ENCODE results near the gene MCUB. TPM values are rescaled to one million over a fixed set of nuclear protein-coding genes. Genes with fewer than 3 reads are reported as not detected.

The MCUB gene
- total RNA-seq, 1 donor from 2014 or later: 14.8 TPM

DNA sequence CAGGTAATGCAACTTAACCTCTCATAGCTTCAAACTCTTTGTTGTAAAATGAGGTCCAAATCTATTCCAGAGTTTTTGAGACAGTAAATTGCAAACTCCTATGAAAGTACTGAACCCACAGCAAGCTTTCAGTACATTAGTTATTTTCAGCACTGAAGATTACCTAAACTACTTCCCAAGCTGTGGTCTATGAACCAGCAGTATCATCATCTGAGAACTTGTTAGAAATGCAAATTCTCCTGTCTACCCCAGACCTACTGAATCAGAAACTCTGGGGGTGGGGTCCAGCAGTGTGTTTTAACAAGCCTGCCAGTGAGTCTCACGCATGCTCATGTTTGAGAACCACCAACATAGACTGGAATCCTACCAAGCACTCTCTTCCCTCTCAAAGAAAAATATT is 148.9 kb downstream of the MCUB start:
- H3K4me1 Mint-ChIP-seq (ENCODE audit: unreplicated experiment): peaks cover 2% of the 10 kb centered on the region
- H3K4me3 Mint-ChIP-seq (ENCODE audit: unreplicated experiment): no peak overlapping the region
- H3K36me3 Mint-ChIP-seq (ENCODE audit: unreplicated experiment): peaks cover 11% of the 10 kb centered on the region
- TF ChIP-seq, protein P1, sequence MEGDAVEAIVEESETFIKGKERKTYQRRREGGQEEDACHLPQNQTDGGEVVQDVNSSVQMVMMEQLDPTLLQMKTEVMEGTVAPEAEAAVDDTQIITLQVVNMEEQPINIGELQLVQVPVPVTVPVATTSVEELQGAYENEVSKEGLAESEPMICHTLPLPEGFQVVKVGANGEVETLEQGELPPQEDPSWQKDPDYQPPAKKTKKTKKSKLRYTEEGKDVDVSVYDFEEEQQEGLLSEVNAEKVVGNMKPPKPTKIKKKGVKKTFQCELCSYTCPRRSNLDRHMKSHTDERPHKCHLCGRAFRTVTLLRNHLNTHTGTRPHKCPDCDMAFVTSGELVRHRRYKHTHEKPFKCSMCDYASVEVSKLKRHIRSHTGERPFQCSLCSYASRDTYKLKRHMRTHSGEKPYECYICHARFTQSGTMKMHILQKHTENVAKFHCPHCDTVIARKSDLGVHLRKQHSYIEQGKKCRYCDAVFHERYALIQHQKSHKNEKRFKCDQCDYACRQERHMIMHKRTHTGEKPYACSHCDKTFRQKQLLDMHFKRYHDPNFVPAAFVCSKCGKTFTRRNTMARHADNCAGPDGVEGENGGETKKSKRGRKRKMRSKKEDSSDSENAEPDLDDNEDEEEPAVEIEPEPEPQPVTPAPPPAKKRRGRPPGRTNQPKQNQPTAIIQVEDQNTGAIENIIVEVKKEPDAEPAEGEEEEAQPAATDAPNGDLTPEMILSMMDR (IDR thresholded peaks at IDR 0.05): no peak
- H3K27ac Mint-ChIP-seq (ENCODE audit: unreplicated experiment): no peak overlapping the region
- no peaks in the 10 kb centered on the region for H3K9me3 Mint-ChIP-seq (ENCODE audit: unreplicated experiment)
- no peak for DNase-seq (ENCODE audit: extremely low spot score, unreplicated experiment)
- no peaks in the 10 kb centered on the region for H3K27me3 Mint-ChIP-seq (ENCODE audit: unreplicated experiment)

DNA sequence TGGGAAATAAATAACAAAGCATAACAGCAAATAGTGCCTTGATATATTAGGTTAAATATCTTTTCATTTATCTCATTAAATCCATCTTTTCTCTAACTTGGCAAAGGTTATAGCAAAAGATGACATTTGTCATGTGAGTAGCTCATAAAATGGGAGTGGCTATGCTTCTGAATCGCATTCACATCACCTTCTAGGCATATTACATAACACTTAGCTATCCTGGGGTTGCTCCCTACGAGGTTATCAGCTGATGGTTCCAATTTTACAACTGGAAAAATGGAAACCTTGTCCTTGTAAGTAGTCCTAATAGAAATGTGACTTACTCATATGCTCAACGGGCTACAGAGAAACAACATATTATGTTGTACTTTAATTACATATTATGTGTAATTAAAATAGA is 153.5 kb downstream of the MCUB start:
- H3K4me1 Mint-ChIP-seq (ENCODE audit: unreplicated experiment): no peaks in the 10 kb centered on the region
- no peak for DNase-seq (ENCODE audit: extremely low spot score, unreplicated experiment)
- no peaks in the 10 kb centered on the region for H3K27me3 Mint-ChIP-seq (ENCODE audit: unreplicated experiment)
- TF ChIP-seq, protein P1 (IDR thresholded peaks at IDR 0.05): no peak
- no peaks in the 10 kb centered on the region for H3K9me3 Mint-ChIP-seq (ENCODE audit: unreplicated experiment)
- peaks cover 33% of the 10 kb centered on the region for H3K36me3 Mint-ChIP-seq (ENCODE audit: unreplicated experiment)
- no peak overlapping the region for H3K27ac Mint-ChIP-seq (ENCODE audit: unreplicated experiment)
- no peak overlapping the region for H3K4me3 Mint-ChIP-seq (ENCODE audit: unreplicated experiment)

DNA sequence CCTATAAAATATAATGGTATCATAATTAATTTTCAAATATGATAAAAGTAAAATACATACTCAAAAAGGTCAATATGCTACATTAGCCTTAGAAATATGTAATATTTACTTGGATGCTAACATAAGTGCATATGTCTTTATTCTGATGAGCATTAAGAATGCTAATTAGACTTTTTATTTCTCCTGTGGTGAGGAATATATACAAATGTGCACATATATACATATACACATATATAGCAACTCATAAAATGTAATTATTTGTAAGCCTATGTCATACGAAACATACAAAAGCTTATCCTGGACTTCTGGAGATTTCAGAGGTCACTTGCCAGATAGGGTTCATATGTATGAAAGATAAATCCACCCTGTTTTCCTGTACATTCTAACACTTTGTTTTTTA is 158.7 kb downstream of the MCUB start:
- no peak overlapping the region for H3K27ac Mint-ChIP-seq (ENCODE audit: unreplicated experiment)
- H3K4me1 Mint-ChIP-seq (ENCODE audit: unreplicated experiment): no peaks in the 10 kb centered on the region
- no peaks in the 10 kb centered on the region for H3K27me3 Mint-ChIP-seq (ENCODE audit: unreplicated experiment)
- DNase-seq (ENCODE audit: extremely low spot score, unreplicated experiment): no peak
- TF ChIP-seq, protein P1 (IDR thresholded peaks at IDR 0.05): no peak
- H3K4me3 Mint-ChIP-seq (ENCODE audit: unreplicated experiment): no peak overlapping the region
- peaks cover 24% of the 10 kb centered on the region for H3K36me3 Mint-ChIP-seq (ENCODE audit: unreplicated experiment)
- peaks cover 5% of the 10 kb centered on the region for H3K9me3 Mint-ChIP-seq (ENCODE audit: unreplicated experiment)

DNA sequence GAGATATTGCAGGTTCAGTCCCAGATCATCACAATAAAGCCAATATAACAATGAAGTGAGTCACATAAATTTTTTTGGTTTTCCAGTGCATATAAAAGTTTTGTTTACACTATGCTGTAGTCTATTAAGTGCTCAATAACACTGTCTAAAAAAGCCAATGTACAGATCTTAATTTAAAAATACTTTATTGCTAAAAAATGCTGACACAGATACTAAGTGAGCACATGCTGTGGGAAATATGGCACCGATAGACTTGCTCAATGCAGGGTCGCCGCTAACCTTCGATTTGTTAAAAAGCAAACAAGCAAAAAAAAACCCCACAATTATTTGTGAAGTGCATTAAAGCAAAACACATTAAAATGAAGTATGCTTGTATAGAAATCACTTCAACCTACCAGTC is 159.6 kb downstream of the MCUB start:
- H3K27ac Mint-ChIP-seq (ENCODE audit: unreplicated experiment): no peak overlapping the region

DNA sequence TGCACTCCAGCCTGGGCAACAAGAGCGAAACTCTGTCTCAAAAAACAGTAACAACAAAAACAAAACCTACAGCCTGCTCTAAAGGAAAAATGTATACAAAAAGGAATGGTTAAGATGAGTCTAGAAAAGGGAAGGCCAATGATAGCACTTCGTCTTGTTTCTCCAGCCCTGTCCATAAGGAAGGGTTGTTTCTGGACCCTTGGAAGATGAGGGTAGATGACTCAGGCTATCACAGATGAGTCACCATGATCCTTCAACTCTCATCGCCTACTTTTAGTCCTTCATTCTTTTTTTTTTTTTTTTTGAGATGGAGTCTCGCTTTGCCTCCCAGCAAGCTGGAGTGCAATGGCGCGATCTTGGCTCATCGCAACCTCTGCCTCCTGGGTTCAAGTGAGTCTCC is 161.0 kb downstream of the MCUB start:
- Mint-ChIP-seq H3K9me3 (ENCODE audit: unreplicated experiment) (peaks cover 5% of the 10 kb centered on the region), H3K27ac (ENCODE audit: unreplicated experiment) (no peak overlapping the region), H3K27me3 (ENCODE audit: unreplicated experiment) (no peaks in the 10 kb centered on the region), H3K4me3 (ENCODE audit: unreplicated experiment) (no peak overlapping the region), H3K4me1 (ENCODE audit: unreplicated experiment) (no peaks in the 10 kb centered on the region), H3K36me3 (ENCODE audit: unreplicated experiment) (peaks cover 12% of the 10 kb centered on the region)
- TF ChIP-seq, protein P1 (IDR thresholded peaks at IDR 0.05): no peak
- DNase-seq (ENCODE audit: extremely low spot score, unreplicated experiment): no peak

More for the DNA sequence above, 159.6 kb downstream of the MCUB start:
- Mint-ChIP-seq H3K4me1 (ENCODE audit: unreplicated experiment) (no peaks in the 10 kb centered on the region), H3K36me3 (ENCODE audit: unreplicated experiment) (peaks cover 19% of the 10 kb centered on the region), H3K4me3 (ENCODE audit: unreplicated experiment) (no peak overlapping the region), H3K27me3 (ENCODE audit: unreplicated experiment) (no peaks in the 10 kb centered on the region), H3K9me3 (ENCODE audit: unreplicated experiment) (peaks cover 5% of the 10 kb centered on the region)
- DNase-seq (ENCODE audit: extremely low spot score, unreplicated experiment): no peak
- TF ChIP-seq, protein P1 (IDR thresholded peaks at IDR 0.05): no peak
